ENCODE results near the gene GNPAT.

Gene GNPAT

GRCh38 chr1:231248778-231249177 lies 7.8 kb downstream of the GNPAT start:
- DNase-seq = no peak

GRCh38 chr1:231252336-231252735 lies 11.3 kb downstream of the GNPAT start:
- DNase-seq = no peak

DNA sequence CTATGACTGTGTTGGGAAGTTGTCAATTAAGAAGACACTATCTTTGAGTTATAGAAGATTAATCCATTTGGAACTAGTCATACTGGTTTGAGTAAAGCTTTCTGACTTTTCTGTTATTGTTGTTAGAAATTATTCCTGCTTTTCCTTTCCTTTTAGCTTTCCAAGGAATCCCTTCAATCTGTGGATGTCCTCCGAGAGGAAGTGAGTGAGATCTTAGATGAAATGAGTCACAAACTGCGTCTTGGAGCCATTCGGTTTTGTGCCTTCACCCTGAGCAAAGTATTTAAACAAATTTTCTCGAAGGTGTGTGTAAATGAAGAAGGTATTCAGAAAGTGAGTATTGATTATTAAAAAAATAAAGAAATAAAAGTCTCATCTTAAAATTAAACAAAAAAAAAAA lies 19.3 kb downstream of the GNPAT start:
- no peak for DNase-seq

DNA sequence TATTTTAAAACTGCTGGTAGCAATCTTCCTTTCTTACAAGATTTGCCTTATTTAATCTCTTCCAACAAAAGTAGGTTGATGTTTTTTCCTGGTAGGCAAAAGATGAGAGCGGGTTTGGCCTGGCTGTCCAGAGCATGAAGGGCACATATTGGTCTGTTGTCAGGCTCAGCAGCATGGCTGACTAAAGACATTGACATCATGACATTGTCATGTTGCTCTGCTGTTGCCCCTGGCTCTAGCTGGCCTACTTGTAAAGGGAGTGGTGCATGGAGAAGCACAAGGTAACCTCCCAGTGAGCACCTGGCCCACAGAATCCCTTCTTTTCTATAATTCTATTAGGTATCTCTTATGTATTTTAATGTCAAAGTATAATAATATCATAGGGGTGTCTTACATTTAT lies 23.6 kb downstream of the GNPAT start:
- DNase-seq = no peak

DNA sequence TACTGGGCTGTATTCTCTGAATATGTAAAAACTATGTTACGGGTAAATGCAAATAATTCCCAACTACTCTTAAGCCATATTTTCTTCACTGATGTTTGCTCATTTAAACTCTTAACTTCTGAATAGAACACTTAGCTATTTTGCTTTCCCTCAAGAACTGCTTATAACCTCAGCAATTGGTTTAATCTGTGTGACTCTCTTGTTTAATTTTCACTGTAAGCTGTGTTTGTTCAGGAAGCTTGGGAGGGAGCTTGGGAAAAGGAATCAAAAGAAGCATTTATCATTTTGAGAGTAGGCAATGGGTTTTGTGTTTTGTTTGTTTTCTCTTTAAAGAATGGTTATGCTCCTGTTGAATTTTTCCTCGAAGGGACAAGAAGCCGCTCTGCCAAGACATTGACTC lies 24.4 kb downstream of the GNPAT start:
- DNase-seq = no peak

- DNase-seq = no peak
These were observed 25.9 kb downstream of the GNPAT start for GRCh38 chr1:231266811-231267322.

- DNase-seq = no peak
These were observed 31.2 kb downstream of the GNPAT start for GRCh38 chr1:231272173-231272572.

DNA sequence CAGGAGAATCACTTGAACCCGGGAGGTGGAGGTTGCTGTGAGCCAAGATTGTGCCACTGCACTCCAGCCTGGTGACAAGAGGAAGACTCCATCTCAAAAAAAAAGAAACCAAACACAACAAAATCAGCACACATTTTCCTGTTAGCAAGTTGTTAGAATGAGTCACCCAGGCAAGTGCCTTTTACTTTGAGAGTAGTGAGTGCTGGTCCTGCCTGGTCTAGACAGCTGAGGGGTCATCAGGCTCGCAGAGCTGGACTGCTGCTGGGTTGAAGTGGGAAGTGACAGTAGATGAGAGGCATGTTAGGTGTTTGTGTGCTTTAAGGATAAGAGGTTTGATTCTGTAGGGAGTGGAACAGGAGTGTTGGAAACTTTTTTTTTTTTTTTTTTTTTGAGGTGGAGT lies 31.9 kb downstream of the GNPAT start:
- DNase-seq = no peak

DNA sequence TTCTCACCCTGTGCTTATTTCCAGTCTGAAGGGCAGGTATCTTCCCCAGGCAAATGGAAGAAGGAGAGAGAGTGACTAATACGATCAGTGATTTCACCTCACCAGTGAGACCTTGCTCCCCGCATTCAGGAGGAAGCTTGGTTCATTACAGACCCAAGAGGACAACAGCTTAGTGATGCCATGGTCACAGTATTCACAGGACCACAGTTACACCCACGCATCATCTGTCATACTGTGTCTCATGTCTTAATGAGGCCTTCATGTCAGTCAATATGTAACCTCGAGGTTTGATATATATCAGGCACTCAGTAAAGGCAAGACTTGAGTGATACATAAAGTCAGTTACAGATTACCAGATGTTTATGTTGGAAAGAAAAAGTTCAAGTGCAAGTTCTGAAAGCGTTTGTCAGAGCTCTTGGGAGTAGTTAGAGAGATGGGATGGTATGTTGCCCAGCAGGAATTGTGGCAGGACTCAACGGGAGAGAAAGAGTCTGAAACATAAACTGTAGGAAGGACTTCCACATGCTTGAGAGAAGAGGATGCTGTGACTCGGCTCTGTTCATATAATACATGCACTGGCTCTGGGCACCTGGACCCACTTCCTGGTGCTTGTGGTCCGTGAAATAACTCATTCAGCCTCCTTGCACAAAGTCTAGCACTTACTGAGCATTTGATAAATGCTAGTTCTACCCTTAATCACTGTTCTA lies 33.3 kb downstream of the GNPAT start:
- DNase-seq = no peak

- no peak for DNase-seq
These were observed 37.2 kb downstream of the GNPAT start for GRCh38 chr1:231278100-231278790.

- no peak for DNase-seq
These were observed 38.1 kb downstream of the GNPAT start for GRCh38 chr1:231279081-231279480.

GRCh38 chr1:231279683-231280082 lies 38.7 kb downstream of the GNPAT start:
- DNase-seq = no peak

DNA sequence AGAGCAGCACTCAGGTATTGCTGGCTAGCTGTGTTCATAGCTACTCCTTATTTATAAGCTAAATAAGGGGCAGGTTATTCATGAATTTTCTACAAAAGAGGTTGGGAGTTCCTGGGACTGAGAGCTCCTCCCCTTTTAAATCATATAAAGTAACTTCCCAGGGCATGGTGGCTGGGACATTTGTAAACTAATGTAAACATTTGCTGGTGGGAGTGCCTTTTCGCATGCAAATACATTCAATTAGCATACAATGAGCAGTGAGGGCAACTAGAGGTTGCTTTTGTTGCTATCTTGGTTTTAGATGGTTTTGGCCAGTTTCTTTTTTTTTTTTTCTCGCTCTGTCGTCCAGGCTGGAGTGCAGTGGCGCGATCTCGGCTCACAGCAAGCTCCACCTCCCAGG lies 43.4 kb downstream of the GNPAT start:
- no peak for DNase-seq

DNA sequence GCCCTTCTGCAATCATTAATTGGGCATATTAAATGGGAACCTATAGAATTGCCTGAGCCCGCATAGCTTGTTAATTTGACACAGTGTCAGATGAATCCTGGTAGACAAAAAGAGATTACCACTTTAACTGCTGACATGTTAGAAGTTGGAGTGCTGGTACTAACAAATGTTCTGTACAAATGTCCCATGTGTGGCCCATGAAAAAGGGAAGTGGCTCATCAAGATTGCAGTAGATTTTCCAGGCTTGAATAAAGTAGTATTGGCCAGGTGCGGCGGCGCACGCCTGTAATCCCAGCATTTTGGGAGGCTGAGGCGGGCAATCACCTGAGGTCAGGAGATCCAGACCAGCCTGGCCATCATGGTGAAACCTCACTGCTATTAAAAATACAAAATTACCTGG lies 45.6 kb downstream of the GNPAT start:
- no peak for DNase-seq

- no peak for DNase-seq
These were observed 54.9 kb downstream of the GNPAT start for GRCh38 chr1:231295938-231296337.

DNA sequence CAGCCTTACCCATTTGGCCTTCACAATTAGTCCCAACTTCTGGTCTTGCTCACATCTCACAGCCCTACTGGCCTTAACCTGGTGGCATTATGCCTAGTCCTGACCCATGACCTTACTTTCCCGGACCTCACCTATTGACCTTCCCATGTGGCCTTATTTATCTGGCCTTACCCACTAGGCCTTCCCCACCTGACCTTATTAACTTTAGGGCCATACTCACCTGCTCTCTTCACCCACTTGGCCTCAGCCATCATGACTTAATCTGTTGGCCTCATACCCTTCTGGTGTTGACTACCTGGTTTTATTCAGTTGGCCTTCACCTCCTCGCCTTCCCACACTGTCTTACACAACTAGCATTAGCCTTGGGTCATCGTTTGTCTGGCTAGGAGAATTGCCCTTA lies 61.0 kb downstream of the GNPAT start:
- DNase-seq = no peak

DNA sequence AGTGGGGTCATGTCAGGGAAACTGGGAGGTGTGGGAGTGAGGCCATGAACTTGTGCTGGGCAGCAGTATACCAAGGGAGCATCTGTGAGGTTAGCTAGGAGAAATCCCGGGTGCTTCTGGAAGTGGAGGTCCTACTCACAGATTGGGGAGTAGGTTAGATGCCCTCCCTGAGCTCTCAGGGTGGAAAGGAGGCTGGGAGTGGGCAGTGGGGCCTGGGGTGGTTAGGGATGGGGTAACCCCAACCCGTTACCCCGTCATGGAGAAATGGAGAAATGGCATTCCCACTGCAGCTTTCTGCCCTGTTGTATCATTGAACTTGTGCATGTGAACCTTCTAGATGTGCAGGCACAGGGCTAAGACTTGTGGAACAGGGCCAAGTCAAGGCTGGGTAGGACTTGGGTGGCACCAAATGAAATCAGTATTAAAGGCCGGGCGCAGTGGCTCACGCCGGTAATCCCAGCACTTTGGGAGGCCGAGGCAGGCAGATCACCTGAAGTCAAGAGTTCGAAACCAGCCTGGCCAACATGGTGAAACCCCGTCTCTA lies 69.5 kb downstream of the GNPAT start:
- DNase-seq = no peak

DNA sequence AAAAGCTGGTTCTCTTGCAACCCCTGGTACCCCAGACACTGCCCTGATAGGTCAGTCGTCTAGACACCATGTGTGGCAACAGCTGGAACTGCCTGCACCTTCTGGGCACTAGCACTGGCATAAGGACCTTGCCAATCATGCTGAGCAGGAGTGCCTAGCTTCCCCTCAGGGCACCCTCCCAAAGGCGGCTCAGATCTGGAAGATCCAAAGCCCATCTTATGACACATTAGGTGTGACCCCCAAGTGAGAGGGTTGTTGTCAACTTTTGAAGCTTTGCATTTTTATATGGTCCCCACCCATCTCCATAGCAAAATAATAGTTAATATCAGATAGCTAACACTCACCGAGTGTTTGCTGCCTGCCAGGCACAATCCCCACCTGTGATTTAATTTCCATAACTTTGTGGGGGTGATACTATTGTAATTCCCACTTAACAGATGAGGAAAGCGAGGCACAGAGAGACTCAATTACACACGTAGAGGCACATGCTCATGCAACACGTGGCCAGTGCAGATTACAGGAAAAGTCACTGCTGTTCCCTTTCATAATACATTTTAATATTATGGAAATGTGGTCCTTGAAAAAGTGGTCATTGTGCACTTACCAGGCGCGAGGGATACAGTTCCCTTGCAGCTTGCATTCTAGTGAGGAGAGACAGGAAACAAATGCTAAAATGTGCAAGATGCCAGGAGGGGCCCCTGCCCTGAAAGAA lies 70.9 kb downstream of the GNPAT start:
- DNase-seq = no peak

DNA sequence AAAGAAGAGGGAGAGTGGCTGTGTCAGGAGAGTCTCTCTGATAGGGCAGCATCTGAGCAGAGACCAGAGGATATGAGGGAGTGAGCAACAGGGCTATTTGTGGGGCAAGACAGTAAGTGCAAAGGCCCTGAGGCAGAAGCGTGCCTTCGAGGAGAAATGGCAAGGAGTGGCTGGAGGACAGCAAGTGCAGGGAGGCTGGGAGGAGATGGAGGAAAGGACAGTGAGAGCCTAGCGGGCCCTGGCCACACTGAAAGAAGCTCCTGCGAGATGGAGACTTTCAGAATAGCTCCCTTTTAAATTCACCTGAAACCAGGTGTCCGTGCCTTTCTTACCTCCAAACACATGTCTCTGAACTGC lies 71.4 kb downstream of the GNPAT start:
- no peak for DNase-seq

DNA sequence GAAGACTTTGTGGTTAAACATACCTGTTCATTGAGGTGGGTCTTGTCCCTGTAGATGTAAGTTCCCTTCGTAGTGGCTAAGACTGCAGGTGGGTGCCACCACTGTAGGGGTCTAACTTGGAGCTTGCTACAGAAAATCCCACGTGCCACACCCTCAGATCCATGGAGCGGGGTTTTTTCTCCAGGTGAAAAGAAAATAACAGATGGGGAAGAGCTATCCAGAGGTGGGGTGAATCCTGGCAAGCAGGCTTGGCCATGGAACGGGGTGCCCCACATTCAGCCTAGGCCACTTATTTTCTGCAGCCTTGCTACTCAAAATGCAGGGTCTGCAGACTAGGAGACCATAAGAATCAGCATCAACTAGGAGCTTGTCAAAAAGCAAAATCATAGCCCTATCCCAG lies 72.6 kb downstream of the GNPAT start:
- no peak for DNase-seq

GRCh38 chr1:231315887-231316286 lies 74.9 kb downstream of the GNPAT start:
- no peak for DNase-seq

DNA sequence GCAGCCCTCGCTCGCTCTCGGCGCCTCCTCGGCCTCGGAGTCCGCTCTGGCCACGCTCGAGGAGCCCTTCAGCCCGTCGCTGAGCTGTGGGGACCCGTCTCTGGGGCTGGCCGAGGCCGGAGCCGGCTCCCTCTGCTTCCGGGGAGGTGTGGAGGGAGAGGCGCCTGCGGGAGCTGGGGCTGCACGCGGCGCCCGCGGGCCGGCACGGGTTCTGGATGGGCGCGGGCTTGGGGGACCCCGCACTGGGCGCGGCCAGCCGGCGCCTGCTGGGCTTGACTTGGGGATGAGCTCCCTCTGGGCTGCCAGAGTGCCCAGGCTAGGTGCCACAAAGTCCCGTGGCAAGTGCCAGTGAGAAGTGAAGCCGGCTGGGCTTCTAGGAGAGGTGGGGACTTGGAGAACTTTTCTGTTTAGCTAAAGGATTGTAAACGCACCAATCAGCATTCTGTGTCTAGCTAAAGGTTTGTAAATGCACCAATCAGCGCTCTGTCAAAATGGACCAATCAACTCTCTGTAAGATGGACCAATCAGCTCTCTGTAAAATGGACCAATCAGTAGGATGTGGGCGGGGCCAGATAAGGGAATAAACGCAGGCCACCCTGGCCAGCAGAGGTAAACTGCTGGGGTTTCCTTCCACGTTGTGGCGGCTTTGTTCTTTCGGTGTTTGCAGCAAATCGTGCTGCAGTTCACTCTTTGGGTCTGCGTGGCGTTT lies 76.4 kb downstream of the GNPAT start:
- no peak for DNase-seq

DNA sequence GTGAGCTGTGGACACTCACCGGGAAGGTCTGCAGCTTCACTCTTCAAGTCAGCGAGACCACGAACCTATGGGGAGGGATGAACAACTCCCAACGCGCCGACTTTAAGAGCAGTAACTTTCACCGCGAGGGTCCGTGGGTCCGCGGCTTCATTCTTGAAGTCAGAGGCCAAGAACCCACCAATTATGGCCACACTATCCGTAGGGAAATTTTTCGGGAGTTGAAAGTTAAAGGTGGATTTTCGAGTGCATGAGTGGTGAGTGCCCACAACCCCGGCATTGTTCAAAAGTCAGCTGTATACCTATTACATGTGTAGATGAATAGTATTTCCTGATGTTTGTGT lies 77.0 kb downstream of the GNPAT start:
- DNase-seq = no peak
